G401 (cell line): ENCODE data around the gene KIRREL3. TPM values are rescaled to one million over a fixed set of nuclear protein-coding genes. Genes with fewer than 3 reads are reported as not detected.

Experiments used
- DNase-seq: peaks from one replicate; pipeline ENCODE4 v3.0.0-alpha.2; 2015; ENCODE audit warnings: low spot score
- in situ Hi-C: cut with HindIII; loops from 2 replicates; pipeline ENCODE4 v1.10.0; 2016; ENCODE audit warnings: low sequenced_read_pairs, mixed read lengths
- total RNA-seq: library from RNA; depleted of rRNA; stranded (reverse); fragments of >200 nt; shearing (Covaris generic); gene quantifications from 2 replicates; pipeline ENCODE4 v1.2.3, GENCODE V29; 2014

KIRREL3 gene
- total RNA-seq, 1 experiment from 2014 or later = not detected

DNA sequence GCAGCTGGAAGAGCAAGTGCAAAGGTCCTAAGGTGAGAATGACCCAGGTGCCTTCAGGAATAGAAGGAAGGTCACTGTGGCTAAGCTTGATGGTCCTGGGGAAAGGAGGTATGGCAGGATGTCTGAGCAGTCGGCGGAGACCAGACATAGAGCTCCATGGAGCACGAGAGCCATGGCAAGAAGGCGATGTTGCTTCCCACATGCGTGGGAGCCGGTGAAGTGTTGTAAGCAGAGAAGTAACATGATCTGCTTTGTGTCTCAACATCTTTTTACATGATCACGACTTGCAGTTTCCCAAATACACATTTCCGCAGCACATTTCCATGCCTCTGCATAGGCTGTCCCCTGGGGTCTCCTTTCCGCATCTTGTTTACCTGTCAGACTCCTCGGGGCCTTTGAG is 231.9 kb downstream of the KIRREL3 start:
- in situ Hi-C loops = no loop called here
- no peak for DNase-seq

DNA sequence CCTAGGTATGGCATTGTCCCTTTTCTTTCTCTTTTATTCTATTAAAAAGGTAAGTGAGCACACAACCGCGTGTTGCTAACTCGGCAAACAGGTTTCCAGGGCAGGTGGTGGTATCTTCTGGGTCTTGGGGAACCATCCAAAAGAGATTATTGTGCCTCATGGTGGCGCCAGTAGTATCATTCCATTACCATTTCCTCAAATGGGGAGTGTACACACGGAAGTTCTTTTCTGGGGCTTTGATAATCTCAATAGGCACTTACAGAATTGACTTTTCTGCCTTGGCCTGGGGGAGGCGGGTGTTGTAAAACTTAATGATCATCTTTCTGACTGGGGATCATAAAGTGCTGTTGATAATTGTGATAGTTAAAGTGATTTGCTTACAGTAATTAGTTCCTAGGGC is 234.1 kb downstream of the KIRREL3 start:
- in situ Hi-C loops = no loop called here
- no peak for DNase-seq

DNA sequence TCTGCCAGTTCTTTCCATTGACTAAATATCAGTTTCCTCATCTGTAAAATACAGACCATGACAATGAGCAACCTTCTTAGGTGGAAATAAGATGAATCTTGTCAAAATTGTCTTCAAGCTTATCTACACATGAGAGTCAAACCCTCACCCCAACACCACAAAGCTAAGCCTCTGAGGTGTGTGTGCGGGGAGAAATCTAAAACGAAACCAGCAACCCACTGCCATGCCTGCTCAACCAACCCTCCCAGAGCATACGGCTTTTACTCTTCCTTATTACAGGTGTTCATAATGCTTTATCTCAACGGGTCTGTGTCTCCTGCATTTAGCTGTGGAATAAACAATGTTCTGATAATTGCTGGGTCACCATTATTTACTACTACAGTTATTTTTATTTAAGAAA is 235.4 kb downstream of the KIRREL3 start:
- in situ Hi-C loops = no loop called here
- no peak for DNase-seq

DNA sequence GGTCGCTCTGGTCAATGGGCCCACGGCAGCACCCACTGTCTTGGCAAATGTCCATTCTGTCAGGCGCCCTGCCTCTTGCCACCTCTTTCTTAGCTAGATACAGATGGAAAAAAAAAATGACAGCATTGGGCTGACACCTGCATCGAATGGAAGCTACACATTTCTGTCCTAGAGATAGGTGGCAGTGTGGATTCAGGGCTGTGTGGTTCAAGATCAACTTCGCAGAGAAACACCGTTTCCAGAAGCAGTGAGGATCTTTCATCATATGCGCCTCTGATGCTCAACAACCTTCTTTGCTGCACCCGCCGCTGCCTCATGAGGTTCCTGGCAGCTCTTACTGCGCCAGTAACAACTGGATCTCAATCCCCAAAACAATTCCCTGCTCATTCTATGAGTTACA is 236.3 kb downstream of the KIRREL3 start:
- in situ Hi-C loops = no loop called here
- DNase-seq = no peak

DNA sequence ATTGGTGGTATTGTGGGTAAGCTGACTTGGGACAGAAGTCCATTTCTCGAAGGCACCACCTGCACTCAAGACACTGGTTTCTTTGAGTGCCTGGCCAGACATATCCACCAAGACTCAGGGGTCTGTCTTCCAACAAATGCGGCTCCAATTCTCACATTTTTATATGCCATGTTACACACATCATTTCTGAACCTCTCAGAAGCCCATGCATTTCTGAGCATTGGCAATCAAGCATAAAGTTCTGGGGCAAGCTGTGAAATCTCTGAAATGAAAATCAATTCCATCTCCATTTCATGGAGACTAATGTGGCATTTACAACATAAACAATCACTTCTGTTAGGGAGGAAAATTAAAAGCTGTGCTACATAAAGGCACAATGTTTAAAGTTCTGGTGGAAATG is 243.7 kb downstream of the KIRREL3 start:
- in situ Hi-C loops = no loop called here

DNA sequence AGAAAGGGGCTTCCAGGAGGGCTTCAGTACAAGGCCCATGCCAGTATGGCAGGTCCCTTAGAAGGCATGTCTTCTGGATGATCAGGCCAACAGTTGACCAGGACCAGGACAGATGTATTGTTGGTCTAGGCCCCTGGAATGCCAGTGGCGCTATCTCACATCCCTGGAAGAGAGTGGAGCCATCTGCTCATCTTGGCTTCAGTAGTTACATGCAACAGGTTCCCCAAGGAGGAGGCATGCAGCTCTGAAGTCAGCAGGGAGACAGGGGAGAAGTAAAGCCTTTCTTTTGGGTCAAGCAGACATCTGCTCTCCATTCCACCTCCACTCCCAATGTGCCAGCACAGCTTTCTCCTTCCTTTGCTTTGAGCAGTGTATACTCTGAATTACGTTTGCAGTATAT is 244.1 kb downstream of the KIRREL3 start:
- in situ Hi-C loops = no loop called here

More for the DNA sequence above, 243.7 kb downstream of the KIRREL3 start:
- no peak for DNase-seq

DNA sequence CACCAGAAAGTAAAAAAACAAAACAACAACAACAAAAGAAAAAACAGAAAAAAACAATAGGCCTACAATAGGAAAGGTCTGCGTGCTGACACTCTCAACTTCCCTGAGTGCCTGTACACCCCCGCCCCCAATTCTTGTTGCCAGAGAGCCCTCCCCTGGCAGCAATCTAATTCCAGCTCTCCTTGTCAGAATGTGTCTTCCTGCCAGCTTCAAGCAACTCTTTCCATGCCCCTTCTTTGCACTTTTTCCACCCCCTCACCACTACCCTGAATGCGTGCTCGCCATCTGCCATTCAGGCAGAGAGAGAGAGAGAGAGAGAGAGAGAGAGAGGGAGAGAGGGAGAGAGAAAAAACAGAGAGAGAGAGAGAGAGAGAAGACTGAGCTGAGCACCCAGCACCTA is 245.0 kb downstream of the KIRREL3 start:
- in situ Hi-C loops = no loop called here
- DNase-seq = no peak

More for the DNA sequence above, 244.1 kb downstream of the KIRREL3 start:
- DNase-seq = no peak

DNA sequence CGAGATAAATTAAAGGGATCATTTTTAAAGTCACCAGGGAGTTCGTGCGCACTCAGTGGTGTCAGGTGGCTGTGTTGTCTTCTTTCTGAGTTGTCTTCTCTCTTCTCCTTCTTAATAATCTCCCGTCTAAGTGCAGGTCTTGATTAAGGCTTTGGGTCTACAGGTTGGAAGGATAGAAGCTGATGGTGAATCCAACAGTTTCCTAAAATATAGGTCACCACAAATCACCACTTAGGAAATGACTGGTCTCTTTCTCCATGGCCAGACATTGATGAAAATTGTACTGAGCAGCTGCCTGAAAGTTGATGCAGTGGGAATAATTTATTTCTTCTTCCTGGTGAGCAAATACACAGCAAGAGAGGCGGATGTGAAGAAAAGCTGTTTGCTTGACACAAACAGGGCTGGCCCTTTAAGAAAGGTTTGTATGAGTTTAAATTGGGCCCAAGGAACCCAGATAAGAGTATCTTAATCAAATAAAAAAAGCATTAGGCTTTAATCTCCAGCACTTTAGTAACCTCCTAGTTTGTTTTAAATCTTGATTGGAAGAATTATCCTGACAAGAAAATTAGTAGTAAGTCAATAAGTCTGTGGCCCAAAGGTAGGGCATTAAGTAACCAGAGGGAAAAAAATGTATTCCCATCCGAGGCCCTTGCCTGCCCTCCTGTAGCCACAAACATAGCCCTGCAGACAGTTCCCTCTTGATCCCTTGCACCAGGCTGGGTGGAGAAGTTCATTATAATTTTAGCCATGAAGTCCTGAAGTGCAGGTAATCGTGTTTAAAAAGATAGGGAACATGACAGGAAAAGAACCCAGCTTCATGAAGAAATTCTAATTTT is 245.8 kb downstream of the KIRREL3 start:
- in situ Hi-C loops = no loop called here
- no peak for DNase-seq

DNA sequence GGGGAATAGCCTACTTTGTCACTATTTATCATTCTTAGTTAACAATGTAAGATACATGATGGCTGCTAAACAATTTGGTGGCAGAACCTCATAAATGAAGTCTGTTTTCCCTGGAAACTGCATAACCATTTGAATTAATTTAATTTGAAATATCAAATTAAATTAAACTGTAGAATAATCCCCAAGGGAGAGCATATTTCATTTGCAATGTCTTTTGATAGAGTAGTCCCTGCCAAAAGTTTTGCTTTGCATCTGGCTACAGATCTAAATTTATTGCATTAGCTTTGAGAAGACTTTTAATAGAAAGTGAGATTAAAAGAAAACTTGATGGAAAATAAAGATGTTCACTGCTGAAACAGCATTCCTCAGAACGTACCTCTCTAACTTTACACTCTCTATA is 246.6 kb downstream of the KIRREL3 start:
- DNase-seq = no peak
- in situ Hi-C loops = no loop called here

DNA sequence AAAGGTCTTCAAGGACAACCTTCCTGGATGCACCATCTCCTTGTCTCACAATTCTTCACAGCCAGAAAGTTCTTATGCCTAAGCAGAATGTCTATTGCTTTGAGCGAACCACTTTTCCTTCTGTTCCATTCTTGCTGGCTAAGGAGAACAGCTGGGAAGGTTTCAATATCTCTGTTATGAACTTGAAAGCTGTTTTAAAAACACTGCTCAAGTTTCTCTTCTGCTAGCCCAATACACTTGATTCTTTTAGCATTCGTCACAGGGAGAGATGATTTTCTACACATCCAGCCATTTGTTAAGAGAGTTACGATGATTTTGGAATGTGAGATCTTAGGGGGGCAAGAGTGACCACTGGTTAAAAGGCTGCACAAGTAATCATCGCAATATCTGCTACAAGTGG is 249.3 kb downstream of the KIRREL3 start:
- in situ Hi-C loops = no loop called here
- DNase-seq = no peak

DNA sequence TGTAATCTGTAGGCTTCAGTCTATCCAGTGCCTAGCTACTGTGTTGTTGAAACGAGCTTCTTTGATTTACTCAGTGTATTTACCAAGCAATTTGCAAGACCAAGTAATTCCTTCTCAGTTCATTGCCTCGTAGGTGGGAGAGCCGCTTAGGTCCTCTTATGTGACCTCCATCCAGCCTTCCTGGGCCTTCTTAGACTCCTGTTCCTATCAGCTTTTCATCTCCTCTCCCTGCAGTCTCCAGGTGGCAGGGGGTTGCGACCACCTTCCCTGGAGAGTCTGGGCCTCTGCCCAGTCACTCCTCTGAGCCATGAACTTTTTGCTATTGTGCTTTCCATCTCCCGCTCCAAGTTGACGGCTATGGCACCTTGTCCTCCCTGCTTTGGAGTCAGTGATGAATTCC is 251.8 kb downstream of the KIRREL3 start:
- no peak for DNase-seq
- in situ Hi-C loops = no loop called here

DNA sequence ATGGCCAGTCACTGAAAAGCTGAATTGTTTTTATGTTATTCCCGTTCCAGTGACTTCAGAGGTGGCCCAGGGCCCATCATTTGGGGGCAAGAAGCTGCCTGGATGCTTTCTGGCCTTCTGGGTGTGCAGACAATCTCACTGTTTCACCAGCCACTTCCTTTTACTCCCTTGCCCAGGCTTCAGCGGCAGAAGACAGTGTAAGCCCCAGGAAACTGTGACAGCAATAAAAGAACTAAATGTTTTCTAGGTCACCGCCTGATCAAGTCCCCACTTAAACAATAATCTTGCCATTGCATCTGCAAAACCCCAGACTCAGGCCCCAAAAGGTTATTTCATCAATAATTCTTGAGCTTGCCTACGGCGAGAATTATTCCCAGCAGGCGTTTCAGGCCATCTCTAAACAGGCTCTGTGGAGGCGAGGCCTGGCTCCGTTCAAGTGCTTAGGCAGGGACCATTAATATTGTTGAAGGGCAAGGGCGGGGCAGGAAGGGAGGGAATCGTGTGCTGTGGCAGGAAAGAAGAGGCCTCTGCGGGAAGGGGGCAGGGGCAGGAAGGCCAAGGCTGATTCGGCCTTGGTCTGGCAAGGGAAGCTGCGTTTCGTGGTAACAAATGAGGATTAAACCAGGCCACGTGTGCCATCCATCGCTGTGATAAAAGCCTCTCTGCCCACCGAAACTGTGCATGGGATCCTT is 252.3 kb downstream of the KIRREL3 start:
- in situ Hi-C loops = no loop called here
- DNase-seq = no peak

DNA sequence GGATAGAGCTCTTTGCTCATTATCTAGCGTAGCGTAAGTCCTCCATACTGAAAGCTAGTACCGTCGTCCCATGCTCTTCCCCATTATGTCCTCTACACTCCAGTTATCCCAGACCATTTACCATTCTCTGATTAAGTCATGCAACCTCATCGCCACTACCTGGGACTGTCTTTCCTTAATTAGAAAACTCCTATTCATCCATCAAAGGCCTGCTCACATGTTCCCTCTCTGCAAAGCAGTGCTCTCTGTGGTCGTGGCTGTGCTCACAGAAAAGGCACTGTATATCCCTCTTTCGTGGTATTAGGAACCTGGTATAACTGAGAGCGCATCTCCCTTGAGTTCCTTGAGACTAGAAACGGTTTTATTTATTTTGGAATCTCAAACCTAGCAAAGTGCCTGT is 253.3 kb downstream of the KIRREL3 start:
- DNase-seq = no peak
- in situ Hi-C loops = no loop called here

DNA sequence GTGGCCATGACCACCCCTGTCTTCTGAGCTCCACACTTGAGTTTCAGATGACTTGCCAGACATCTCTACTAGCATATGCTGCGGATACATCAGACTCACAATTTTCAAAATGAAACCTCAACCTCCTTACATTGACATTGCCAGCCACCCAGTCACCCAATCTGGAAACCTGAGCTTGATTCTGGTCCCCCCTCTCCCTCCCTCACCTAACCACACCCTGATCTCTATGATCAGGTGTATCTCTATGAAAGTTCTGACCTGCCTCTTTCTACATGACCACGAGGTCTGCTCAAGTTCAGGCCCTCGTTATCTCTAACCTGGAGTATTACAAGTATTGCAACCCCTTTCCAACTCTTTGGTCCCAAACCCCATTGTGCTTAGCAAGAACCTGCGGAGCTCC is 254.1 kb downstream of the KIRREL3 start:
- no peak for DNase-seq
- in situ Hi-C loops = no loop called here

DNA sequence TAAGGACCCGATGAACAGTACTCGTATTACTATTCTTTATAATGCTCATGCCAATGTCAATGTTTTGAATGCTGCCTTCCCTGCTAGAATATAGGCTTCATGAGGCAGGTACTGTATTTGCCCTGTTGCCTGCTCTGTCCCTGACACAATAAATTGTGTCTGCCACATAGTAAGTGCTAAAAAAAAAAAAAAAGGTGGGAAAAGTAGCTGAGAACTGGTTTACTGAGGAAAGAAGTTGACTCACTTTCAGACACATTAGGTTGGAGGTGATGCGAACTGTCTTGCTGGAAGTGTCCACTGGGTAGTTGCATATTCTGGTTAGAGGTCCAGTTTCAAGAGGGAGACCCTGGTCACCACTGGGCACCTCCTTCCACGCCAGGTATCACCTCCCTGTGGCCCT is 255.9 kb downstream of the KIRREL3 start:
- in situ Hi-C loops = no loop called here
- no peak for DNase-seq

DNA sequence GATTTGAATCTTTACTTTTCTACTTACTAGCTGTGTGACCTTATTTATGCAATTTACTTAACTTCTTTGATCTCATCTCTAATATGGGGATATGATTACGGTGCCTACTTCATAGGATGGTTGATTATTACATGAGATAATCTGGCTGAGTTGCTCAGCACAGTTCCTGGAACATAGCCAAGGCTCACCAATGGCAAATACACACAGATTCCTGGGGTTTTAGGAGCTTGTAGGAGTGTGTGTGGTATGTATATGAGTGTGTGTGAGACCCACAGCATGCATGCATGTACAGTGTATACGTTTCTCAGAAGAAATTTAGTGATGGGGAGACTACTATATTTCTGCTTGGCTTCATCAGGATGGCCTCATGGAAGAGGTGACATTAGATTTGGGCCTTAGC is 256.9 kb downstream of the KIRREL3 start:
- no peak for DNase-seq
- in situ Hi-C loops = no loop called here

DNA sequence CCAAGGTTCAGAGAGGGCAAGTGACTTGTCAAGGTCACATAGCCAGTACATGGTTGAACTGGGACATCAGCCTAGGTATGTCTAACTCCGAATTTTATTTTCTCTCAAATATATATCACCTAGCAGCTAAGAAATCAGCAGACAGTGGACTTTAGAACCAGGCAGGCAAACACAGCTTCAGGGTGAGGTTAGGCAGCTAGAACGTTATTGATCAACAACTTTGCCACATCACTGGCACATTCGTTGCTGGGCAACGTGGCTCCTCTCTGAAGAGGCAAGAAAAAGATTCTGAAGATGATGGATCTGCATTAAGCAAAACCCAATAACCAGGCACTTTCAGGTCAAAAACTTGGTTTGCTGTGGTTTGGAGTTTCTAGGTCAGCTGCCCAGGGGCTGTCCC is 258.0 kb downstream of the KIRREL3 start:
- in situ Hi-C loops = no loop called here
- no peak for DNase-seq

DNA sequence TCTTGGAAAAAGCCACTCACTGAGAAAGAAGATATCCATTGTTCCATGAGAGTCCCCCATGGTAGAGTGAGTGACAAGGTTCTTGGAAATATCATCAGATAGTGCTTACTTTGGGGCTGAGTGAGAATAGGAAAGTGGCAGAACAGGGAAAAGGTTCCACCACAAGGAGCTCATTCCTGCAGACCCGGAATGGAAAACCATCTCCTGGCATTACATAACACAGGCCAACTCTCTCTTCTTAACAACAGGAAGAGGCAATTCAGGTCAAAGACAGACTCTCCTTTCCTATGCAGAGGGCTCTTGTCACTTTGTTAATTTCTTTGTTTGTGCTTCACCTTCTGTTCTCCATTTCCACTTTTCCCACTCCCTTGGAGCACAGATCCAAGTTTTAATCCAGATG is 259.7 kb downstream of the KIRREL3 start:
- no peak for DNase-seq
- in situ Hi-C loops = no loop called here

DNA sequence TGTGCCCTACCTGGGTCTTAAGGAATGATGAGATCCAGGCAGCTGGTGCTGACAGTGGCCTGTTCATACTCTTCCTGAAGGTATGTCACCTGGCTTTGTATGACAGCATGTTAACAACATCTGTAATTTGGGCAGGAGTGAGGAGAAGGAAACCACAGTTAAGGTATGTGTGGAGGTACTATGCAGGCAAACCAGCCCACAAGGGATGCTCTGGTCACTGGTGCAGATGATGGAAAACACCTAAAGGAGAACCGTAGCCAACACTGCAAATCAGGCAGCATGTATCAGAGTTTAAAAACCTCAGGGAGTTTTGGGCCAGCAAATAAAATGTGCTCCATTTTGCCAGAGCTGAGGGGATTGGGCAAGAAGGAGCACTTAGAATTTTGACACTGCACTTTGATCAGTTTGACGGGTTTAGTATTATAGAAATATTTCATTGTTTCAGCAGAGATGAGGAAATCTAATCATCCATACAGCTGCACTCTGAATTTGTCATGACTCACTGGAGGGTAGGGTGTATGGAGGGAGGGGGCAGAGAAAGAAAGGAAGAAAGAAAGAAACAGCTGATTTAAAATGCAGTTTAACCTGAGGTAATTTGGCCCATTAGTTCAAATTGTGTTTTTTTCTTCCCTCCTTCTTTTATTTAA is 260.9 kb downstream of the KIRREL3 start:
- no peak for DNase-seq
- in situ Hi-C loops = no loop called here

DNA sequence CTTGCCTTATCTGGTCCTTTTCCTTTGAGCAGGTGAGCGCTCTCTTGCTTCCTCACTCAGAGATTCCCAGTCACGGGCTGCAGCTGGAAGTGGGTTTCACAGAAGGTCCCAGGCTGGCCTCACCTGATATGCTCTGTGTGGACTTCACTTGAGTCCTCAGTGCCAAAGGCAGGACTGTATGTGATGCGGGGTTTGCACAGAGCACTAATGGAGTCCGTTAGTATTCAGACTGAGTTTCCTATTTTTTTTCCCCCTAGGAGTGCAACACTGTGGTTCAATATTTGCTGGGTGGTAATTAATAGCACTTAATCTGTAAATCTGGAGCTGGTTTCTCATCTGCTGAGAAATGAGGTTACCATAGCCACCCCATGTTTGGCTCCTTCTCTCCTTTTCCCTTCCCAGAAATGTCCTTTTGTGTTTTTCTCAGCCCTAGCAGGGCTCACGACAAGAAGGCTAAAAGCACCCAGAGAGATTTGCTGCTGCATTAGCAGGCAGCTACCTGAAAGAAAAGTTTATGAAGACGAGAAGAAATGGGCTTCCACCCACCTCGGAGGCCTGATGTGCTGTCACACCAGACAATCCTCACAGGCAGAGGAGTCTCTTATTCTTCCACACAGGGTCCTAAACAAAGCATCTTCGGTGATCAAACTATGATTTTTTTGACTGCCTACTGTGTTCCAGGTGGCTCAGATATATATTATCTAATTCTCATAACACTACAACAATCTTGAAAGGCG is 262.1 kb downstream of the KIRREL3 start:
- DNase-seq = no peak
- in situ Hi-C loops = no loop called here
